Measurements from ENCODE around the gene RSPH1. TPM values are rescaled to one million over a fixed set of nuclear protein-coding genes. Genes with fewer than 3 reads are reported as not detected.
"Not testable (repeated sequence)": the region's sequence is repeated elsewhere in the genome, so short reads cannot be mapped to it uniquely, and the experiment has no call there.

RSPH1 gene
- total RNA-seq, 2 experiments from 2014 or later: 0.38 to 0.53 TPM

- no peaks in the 10 kb centered on the region for H3K36me3 Mint-ChIP-seq
- H3K9me3 Mint-ChIP-seq: no peaks in the 10 kb centered on the region
- H3K4me3 Mint-ChIP-seq: no peak overlapping the region
- ChIA-PET POLR2A (no interaction called here), CTCF (no interaction called here)
- peaks cover 4% of the 10 kb centered on the region for H3K27me3 Mint-ChIP-seq
- H3K4me1 Mint-ChIP-seq (ENCODE audit: low read depth): peaks cover 4% of the 10 kb centered on the region
- intact Hi-C loops (cut with micrococcal nuclease): no loop called here
- H3K27ac Mint-ChIP-seq: no peak overlapping the region
- DNase-seq: no peak
These were observed 20.3 kb downstream of the RSPH1 start for GRCh38 chr21:42475526-42476387.

DNA sequence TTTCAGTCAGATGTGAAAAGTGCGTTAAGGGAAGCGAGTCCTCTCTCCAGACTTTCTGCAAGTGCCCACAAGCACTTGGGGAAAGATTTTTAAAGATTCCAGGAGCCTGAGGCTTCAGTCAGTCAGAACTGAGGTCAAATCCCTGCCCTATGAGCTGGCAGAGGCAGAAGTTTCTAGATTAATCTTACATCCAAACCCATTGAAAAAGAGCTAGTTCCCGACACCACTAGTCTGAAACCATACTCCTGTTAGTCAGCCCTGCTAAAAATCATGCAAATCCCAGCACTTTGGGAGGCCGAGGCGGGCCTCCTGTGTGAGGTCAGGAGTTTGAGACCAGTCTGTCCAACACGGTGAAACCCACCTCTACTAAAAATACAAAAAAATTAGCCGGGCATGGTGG, 21.0 kb downstream of the RSPH1 start:
- ChIA-PET CTCF (no interaction called here), POLR2A (no interaction called here)
- peaks cover 4% of the 10 kb centered on the region for H3K27me3 Mint-ChIP-seq
- no peaks in the 10 kb centered on the region for H3K9me3 Mint-ChIP-seq
- no peaks in the 10 kb centered on the region for H3K36me3 Mint-ChIP-seq
- intact Hi-C loops (cut with micrococcal nuclease): no loop called here
- DNase-seq: no peak
- H3K27ac Mint-ChIP-seq: no peak overlapping the region
- no peak overlapping the region for H3K4me3 Mint-ChIP-seq
- H3K4me1 Mint-ChIP-seq (ENCODE audit: low read depth): peaks cover 4% of the 10 kb centered on the region

- CTCF ChIA-PET: no interaction called here
- Mint-ChIP-seq H3K27ac (peak overlapping the region; percentile 11), H3K4me3 (no peak overlapping the region), H3K4me1 (ENCODE audit: low read depth) (peaks cover 6% of the 10 kb centered on the region), H3K27me3 (peaks cover 4% of the 10 kb centered on the region), H3K36me3 (no peaks in the 10 kb centered on the region), H3K9me3 (no peaks in the 10 kb centered on the region)
- intact Hi-C loops (cut with micrococcal nuclease): no loop called here
- POLR2A ChIA-PET: no interaction called here
- no peak for DNase-seq
These were observed 21.8 kb downstream of the RSPH1 start for GRCh38 chr21:42474043-42474831.

DNA sequence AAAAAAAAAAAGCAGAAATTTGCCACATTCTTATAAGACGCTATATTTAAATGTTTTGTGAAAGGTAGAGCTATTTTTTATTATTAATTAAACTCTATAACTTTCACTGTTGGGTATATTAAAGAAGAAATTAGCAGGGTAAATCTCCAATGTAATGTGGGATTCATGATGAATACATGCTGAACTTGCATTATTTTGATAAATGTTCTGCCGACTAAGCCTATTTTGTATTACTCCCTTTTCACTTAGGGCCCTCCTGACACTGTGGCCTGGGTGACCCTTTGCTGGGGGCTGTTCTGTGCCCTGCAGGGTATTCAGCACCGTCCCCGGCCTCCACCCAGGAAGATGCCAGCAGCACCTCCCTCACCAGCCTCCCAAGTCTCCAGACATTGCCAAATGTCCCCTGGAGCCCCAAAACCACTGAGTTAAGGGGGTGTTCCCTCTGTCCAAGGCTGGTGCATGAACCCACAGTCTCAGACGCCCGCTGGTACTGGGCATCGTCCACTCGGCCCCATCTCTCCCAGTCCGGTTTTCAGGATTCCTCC, 22.5 kb downstream of the RSPH1 start:
- Mint-ChIP-seq H3K27ac (no peak overlapping the region), H3K9me3 (no peaks in the 10 kb centered on the region), H3K36me3 (no peaks in the 10 kb centered on the region), H3K4me3 (no peak overlapping the region), H3K27me3 (peaks cover 4% of the 10 kb centered on the region), H3K4me1 (ENCODE audit: low read depth) (peaks cover 12% of the 10 kb centered on the region)
- ChIA-PET POLR2A (no interaction called here), CTCF (no interaction called here)
- intact Hi-C loops (cut with micrococcal nuclease): no loop called here
- no peak for DNase-seq

DNA sequence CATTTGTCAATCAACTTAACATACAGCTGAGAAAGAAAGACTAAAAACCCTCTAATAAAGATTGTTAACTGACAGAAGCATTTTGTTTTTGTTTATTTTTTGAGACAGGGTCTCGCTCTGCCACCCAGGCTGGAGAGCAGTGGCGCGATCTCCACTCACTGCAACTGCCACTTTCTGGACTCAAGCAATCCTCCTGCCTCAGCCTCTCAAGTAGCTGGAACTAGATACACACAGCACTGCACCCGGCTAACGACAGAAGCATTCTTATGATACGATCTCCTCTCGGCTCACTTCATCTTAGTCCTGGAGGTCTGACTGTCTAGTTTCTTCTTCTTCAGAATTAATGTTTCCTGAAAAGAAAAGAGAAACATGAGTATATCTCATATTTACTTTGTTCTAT, 23.5 kb downstream of the RSPH1 start:
- H3K9me3 Mint-ChIP-seq: no peaks in the 10 kb centered on the region
- H3K27ac Mint-ChIP-seq: no peak overlapping the region
- DNase-seq: peak; percentile 3
- H3K36me3 Mint-ChIP-seq: no peaks in the 10 kb centered on the region
- peaks cover 4% of the 10 kb centered on the region for H3K27me3 Mint-ChIP-seq
- ChIA-PET CTCF (no interaction called here), POLR2A (no interaction called here)
- peaks cover 13% of the 10 kb centered on the region for H3K4me1 Mint-ChIP-seq (ENCODE audit: low read depth)
- no peak overlapping the region for H3K4me3 Mint-ChIP-seq
- intact Hi-C loops (cut with micrococcal nuclease): no loop called here

- Mint-ChIP-seq H3K36me3 (no peaks in the 10 kb centered on the region), H3K4me1 (ENCODE audit: low read depth) (peaks cover 15% of the 10 kb centered on the region), H3K9me3 (no peaks in the 10 kb centered on the region), H3K27me3 (peaks cover 1% of the 10 kb centered on the region), H3K4me3 (no peak overlapping the region), H3K27ac (no peak overlapping the region)
- CTCF ChIA-PET: no interaction called here
- POLR2A ChIA-PET: no interaction called here
- intact Hi-C loops (cut with micrococcal nuclease): no loop called here
- DNase-seq: no peak
These were observed 24.2 kb downstream of the RSPH1 start for GRCh38 chr21:42471716-42472330.

GRCh38 chr21:42471206-42471605, 24.8 kb downstream of the RSPH1 start:
- Mint-ChIP-seq H3K4me3 (no peak overlapping the region), H3K27ac (no peak overlapping the region), H3K36me3 (no peaks in the 10 kb centered on the region), H3K4me1 (ENCODE audit: low read depth) (peaks cover 15% of the 10 kb centered on the region), H3K27me3 (peaks cover 1% of the 10 kb centered on the region), H3K9me3 (no peaks in the 10 kb centered on the region)
- CTCF ChIA-PET: no interaction called here
- intact Hi-C loops (cut with micrococcal nuclease): no loop called here
- DNase-seq: peak; percentile 5
- POLR2A ChIA-PET: no interaction called here

GRCh38 chr21:42469726-42470125, 26.3 kb downstream of the RSPH1 start:
- CTCF ChIA-PET, H3K27ac Mint-ChIP-seq, H3K4me3 Mint-ChIP-seq, H3K27me3 Mint-ChIP-seq, DNase-seq, H3K36me3 Mint-ChIP-seq, H3K9me3 Mint-ChIP-seq, POLR2A ChIA-PET: not testable (repeated sequence)
- intact Hi-C loops (cut with micrococcal nuclease): loop anchor here (2.0 to 10.0 kb wide), 3 partner anchors 67 to 325 kb away; no protein-coding TSS in a partner anchor
- peaks cover 27% of the 10 kb centered on the region for H3K4me1 Mint-ChIP-seq (ENCODE audit: low read depth)

DNA sequence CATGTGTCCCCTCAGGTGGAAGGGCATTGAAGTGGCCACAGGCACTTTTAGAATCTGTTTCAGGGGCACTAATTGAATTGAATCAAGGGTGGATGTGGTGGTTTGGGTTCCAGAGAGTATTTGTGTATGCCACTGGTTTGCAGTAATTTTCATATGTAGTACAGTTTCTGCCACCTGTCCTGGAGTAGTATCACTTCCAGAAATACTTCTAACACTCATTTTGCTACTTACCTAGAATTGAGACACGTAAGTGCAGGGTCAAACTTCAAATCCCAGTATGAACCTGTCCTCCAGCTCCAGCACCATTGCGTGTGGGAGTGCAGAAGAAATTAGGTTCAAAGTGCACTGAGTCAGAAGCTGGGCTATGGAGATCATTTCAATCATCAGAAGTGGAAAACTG, 26.8 kb downstream of the RSPH1 start:
- no peaks in the 10 kb centered on the region for H3K36me3 Mint-ChIP-seq
- CTCF ChIA-PET: interaction anchor here (2.8 kb wide), 1 partner anchor 9 kb away, joined by 6 read pairs; no protein-coding TSS in a partner anchor
- H3K27me3 Mint-ChIP-seq: no peaks in the 10 kb centered on the region
- H3K4me1 Mint-ChIP-seq (ENCODE audit: low read depth): peaks cover 27% of the 10 kb centered on the region
- H3K9me3 Mint-ChIP-seq: no peaks in the 10 kb centered on the region
- no peak overlapping the region for H3K27ac Mint-ChIP-seq
- peak; percentile 56 for DNase-seq
- H3K4me3 Mint-ChIP-seq: no peak overlapping the region
- intact Hi-C loops (cut with micrococcal nuclease): loop anchor here (2.0 to 10.0 kb wide), 3 partner anchors 68 to 326 kb away; no protein-coding TSS in a partner anchor
- POLR2A ChIA-PET: no interaction called here

- H3K36me3 Mint-ChIP-seq: no peaks in the 10 kb centered on the region
- DNase-seq: peak; percentile 7
- no peaks in the 10 kb centered on the region for H3K9me3 Mint-ChIP-seq
- no peaks in the 10 kb centered on the region for H3K27me3 Mint-ChIP-seq
- H3K4me3 Mint-ChIP-seq: no peak overlapping the region
- CTCF ChIA-PET: interaction anchor here (0.6 to 2.8 kb wide), 3 partner anchors 10 to 151 kb away, joined by 3 to 6 read pairs (median 5); no protein-coding TSS in a partner anchor
- intact Hi-C loops (cut with micrococcal nuclease): loop anchor here (2.0 to 10.0 kb wide), 3 partner anchors 68 to 326 kb away; no protein-coding TSS in a partner anchor
- H3K27ac Mint-ChIP-seq: no peak overlapping the region
- POLR2A ChIA-PET: interaction anchor here (0.7 kb wide), 1 partner anchor 12 kb away, joined by 3 read pairs; no protein-coding TSS in a partner anchor
- peaks cover 33% of the 10 kb centered on the region for H3K4me1 Mint-ChIP-seq (ENCODE audit: low read depth)
These were observed 27.4 kb downstream of the RSPH1 start for GRCh38 chr21:42468491-42469131.

DNA sequence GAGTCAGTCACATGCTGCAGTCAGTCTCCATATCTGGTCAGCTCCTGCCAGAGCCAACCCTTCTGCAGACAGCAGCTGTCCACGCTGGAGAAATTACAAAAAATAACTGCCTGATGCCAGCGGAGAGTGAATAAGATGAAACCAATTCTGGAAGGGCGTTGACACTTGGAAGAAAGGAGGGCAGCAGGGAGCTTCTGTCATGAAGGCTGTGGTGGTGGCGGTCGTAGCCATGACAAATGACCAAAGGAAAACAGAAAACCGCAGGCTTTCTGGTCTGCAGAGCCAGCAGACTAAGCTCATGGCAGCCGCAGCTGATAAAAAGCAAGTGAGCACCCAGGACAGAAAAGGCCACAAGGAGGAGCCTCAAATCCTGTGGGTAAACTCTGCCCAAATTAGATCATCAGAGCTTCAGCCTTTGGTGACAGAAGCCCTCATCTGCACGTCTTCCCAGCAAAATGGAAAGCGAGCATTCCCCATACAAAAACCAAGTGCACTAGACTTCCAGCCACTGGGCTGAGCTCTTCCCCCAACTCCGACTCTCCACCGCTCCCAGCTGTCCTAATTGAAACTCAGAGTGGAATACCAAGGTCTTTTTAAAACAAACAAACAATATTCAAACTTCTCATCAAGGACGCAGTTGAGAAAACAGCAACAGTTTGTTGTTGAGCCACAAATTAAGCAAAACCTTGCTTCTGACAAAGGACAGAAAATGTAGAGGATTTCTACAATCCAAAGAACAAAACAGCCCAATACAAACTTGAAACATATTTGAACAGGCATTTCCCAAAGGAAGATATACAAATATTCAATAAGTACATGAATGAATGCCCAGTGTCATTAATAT, 28.7 kb downstream of the RSPH1 start:
- H3K36me3 Mint-ChIP-seq: no peaks in the 10 kb centered on the region
- no peaks in the 10 kb centered on the region for H3K9me3 Mint-ChIP-seq
- peaks cover 38% of the 10 kb centered on the region for H3K4me1 Mint-ChIP-seq (ENCODE audit: low read depth)
- ChIA-PET CTCF (interaction anchor here (0.6 to 2.8 kb wide), 11 partner anchors 10 to 207 kb away, joined by 3 to 6 read pairs (median 3); no protein-coding TSS in a partner anchor), POLR2A (interaction anchor here (1.0 kb wide), 1 partner anchor 59 kb away, joined by 3 read pairs; no protein-coding TSS in a partner anchor)
- H3K27me3 Mint-ChIP-seq: no peaks in the 10 kb centered on the region
- H3K27ac Mint-ChIP-seq: no peak overlapping the region
- peak; percentile 28 for DNase-seq
- intact Hi-C loops (cut with micrococcal nuclease): loop anchor here (10.0 kb wide), 2 partner anchors 147 to 327 kb away; no protein-coding TSS in a partner anchor
- no peak overlapping the region for H3K4me3 Mint-ChIP-seq
